ENCODE results near the gene DEPP1. TPM values are rescaled to one million over a fixed set of nuclear protein-coding genes. Genes with fewer than 3 reads are reported as not detected.

The DEPP1 gene
- total RNA-seq, 1 donor from 2014 or later = 16.6 TPM

- Mint-ChIP-seq H3K27ac (no peak overlapping the region), H3K36me3 (ENCODE audit: insufficient read depth) (peaks cover 3% of the 10 kb centered on the region), H3K9me3 (ENCODE audit: low read depth) (no peaks in the 10 kb centered on the region), H3K4me3 (ENCODE audit: low read depth) (peak overlapping the region; percentile 59), H3K27me3 (no peaks in the 10 kb centered on the region), H3K4me1 (ENCODE audit: low read depth) (peaks cover 40% of the 10 kb centered on the region)
- DNase-seq (ENCODE audit: low spot score, unreplicated experiment) = peak; percentile 56
- TF ChIP-seq CTCF (IDR thresholded peaks at IDR 0.05; ENCODE audit: unreplicated experiment) = peak; percentile 98
These were observed 3.8 kb downstream of the DEPP1 start for GRCh38 chr10:44974628-44975430.

GRCh38 chr10:44974082-44974627 lies 4.5 kb downstream of the DEPP1 start:
- H3K9me3 Mint-ChIP-seq (ENCODE audit: low read depth) = no peaks in the 10 kb centered on the region
- H3K4me3 Mint-ChIP-seq (ENCODE audit: low read depth) = peak overlapping the region; percentile 59
- no peak for DNase-seq (ENCODE audit: low spot score, unreplicated experiment)
- H3K27me3 Mint-ChIP-seq = no peaks in the 10 kb centered on the region
- H3K4me1 Mint-ChIP-seq (ENCODE audit: low read depth) = peaks cover 33% of the 10 kb centered on the region
- no peak overlapping the region for H3K27ac Mint-ChIP-seq
- TF ChIP-seq CTCF (IDR thresholded peaks at IDR 0.05; ENCODE audit: unreplicated experiment) = no peak
- peaks cover 5% of the 10 kb centered on the region for H3K36me3 Mint-ChIP-seq (ENCODE audit: insufficient read depth)

- Mint-ChIP-seq H3K9me3 (ENCODE audit: low read depth) (no peaks in the 10 kb centered on the region), H3K27ac (no peak overlapping the region), H3K27me3 (no peaks in the 10 kb centered on the region), H3K4me3 (ENCODE audit: low read depth) (no peak overlapping the region), H3K36me3 (ENCODE audit: insufficient read depth) (peaks cover 6% of the 10 kb centered on the region), H3K4me1 (ENCODE audit: low read depth) (peaks cover 27% of the 10 kb centered on the region)
- DNase-seq (ENCODE audit: low spot score, unreplicated experiment) = no peak
- TF ChIP-seq CTCF (IDR thresholded peaks at IDR 0.05; ENCODE audit: unreplicated experiment) = no peak
These were observed 5.1 kb downstream of the DEPP1 start for GRCh38 chr10:44973323-44974081.

GRCh38 chr10:44972874-44973306 lies 5.7 kb downstream of the DEPP1 start:
- Mint-ChIP-seq H3K27ac (no peak overlapping the region), H3K9me3 (ENCODE audit: low read depth) (no peaks in the 10 kb centered on the region), H3K4me3 (ENCODE audit: low read depth) (no peak overlapping the region), H3K4me1 (ENCODE audit: low read depth) (peaks cover 22% of the 10 kb centered on the region), H3K36me3 (ENCODE audit: insufficient read depth) (peaks cover 6% of the 10 kb centered on the region), H3K27me3 (no peaks in the 10 kb centered on the region)
- TF ChIP-seq CTCF (IDR thresholded peaks at IDR 0.05; ENCODE audit: unreplicated experiment) = no peak
- no peak for DNase-seq (ENCODE audit: low spot score, unreplicated experiment)

All from progenitor cell of endocrine pancreas (in vitro differentiated cells).